SK-N-SH treated with all-trans-retinoic acid at 6 μM for 48 hours (cell line): ENCODE measurements around the gene PBX4.

ENCODE experiments used
- ESRRG ChIP-seq: fragments of 250-450 bp; sonication (Bioruptor Pico); IDR thresholded peaks from 2 replicates; pipeline ENCODE4 v1.6.1; 2021; ENCODE audit warnings: mild to moderate bottlenecking
- GLIS3 ChIP-seq: fragments of 250-450 bp; sonication (Bioruptor Pico); IDR thresholded peaks from 2 replicates; pipeline ENCODE4 v1.5.0; 2020; ENCODE audit warnings: mild to moderate bottlenecking, moderate library complexity
- ISL1 ChIP-seq: fragments of 250-450 bp; sonication (Bioruptor Pico); IDR thresholded peaks from 2 replicates; pipeline ENCODE4 v2.1.2; 2022; ENCODE audit warnings: mild to moderate bottlenecking, moderate library complexity
- OSR1 ChIP-seq: fragments of 250-450 bp; sonication (Bioruptor Pico); IDR thresholded peaks from 2 replicates; pipeline ENCODE4 v1.8.0; 2022; ENCODE audit warnings: moderate library complexity, mild to moderate bottlenecking, inconsistent platforms
- SNAI2 ChIP-seq: fragments of 250-450 bp; sonication (Bioruptor Pico); IDR thresholded peaks from 2 replicates; pipeline ENCODE4 v1.5.0; 2020; ENCODE audit warnings: mild to moderate bottlenecking, moderate library complexity
- TCF4 ChIP-seq: fragments of 250-450 bp; sonication (Bioruptor Pico); IDR thresholded peaks from 2 replicates; pipeline ENCODE4 v1.8.0; 2021; ENCODE audit warnings: mild to moderate bottlenecking, moderate library complexity, borderline replicate concordance
- ZC3H10 ChIP-seq: fragments of 250-450 bp; sonication (Bioruptor Pico); IDR thresholded peaks from 2 replicates; pipeline ENCODE4 v1.5.1; 2021; ENCODE audit warnings: mild to moderate bottlenecking, moderate library complexity
- TF ChIP-seq, protein P1 (sequence below): fragments of 250-450 bp; sonication (Bioruptor Pico); IDR thresholded peaks from 2 replicates; pipeline ENCODE4 v1.5.1; 2020; ENCODE audit warnings: low read depth, mild to moderate bottlenecking, moderate library complexity

DNA sequence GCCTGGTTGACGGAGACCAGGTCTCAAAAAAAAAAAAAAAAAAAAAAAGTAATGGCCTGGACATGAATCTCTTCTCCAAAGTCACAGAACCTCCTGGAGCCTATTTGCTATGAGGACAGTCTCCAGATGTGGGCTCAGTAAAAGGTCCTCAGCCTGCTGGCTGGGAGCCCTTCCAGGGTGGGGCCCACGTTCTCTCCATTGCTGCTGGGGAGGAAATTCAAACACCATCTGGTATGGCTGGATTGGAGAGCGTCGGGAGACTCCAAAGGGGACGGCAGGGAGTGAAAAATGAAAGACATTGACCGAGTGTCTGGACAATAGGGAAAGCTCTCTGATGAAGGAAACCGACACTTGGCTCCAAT lies 1.3 kb upstream of the PBX4 start:
- TF ChIP-seq OSR1 (CRISPR knock-in tag) = no peak
- TF ChIP-seq ZC3H10 (CRISPR knock-in tag) = no peak
- no peak for TF ChIP-seq TCF4
- TF ChIP-seq, protein P1, sequence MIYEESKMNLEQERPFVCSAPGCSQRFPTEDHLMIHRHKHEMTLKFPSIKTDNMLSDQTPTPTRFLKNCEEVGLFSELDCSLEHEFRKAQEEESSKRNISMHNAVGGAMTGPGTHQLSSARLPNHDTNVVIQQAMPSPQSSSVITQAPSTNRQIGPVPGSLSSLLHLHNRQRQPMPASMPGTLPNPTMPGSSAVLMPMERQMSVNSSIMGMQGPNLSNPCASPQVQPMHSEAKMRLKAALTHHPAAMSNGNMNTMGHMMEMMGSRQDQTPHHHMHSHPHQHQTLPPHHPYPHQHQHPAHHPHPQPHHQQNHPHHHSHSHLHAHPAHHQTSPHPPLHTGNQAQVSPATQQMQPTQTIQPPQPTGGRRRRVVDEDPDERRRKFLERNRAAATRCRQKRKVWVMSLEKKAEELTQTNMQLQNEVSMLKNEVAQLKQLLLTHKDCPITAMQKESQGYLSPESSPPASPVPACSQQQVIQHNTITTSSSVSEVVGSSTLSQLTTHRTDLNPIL (CRISPR knock-in tag) = no peak
- TF ChIP-seq SNAI2 (CRISPR knock-in tag) = no peak
- no peak for TF ChIP-seq ESRRG
- no peak for TF ChIP-seq GLIS3 (CRISPR knock-in tag)
- no peak for TF ChIP-seq ISL1 (CRISPR knock-in tag)
